Nucleus accumbens (tissue), 56 donors: ENCODE results near the gene PCSK1.
"Not testable (repeated sequence)": the region's sequence is repeated elsewhere in the genome, so short reads cannot be mapped to it uniquely, and the experiment has no call there.

Source experiments
- DNase-seq, 56 donors: peaks; one replicate each; lab custom pipeline; 2025; lab: John Stamatoyannopoulos, UW

PCSK1 gene

GRCh38 chr5:96377597-96377996 is 55.5 kb downstream of the PCSK1 start:
- no peak for DNase-seq

- no peak for DNase-seq
These were observed 55.9 kb downstream of the PCSK1 start for GRCh38 chr5:96377167-96377566.

DNA sequence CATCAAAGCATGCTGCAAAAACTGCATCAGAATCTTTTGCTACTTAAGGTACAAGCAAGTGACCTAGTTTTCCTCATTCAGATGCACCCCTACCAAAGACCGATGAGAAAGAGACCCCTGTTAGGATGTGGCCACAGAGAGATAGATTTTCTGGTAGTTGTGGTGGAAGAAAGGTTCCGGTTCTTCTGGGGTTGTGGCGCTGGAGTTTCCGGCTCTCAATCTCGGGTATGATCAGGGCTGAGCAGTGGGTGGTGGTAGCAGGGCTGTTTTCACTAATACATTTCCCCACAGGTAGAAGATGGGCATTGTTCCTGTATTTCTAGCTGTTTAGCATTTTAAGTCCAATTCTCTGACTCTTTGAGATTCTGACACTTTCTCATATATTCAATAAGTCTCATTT is 58.4 kb downstream of the PCSK1 start:
- no peak for DNase-seq

DNA sequence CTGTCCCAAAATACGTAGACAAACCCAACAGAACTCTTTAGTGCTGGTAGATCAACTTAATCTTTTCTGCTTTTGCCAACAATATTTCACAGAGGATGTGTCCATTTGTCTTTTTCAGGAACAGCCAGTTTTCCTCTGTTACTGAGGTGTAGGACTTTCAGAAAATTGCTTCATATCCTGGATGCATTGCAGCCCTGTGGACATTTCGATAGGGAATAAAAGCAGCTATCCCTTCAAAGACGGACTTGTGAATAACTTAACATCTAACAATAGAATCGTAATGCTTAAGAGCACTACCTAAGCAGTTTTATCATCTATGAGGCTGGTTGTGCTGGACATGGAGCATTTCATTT is 59.7 kb downstream of the PCSK1 start:
- DNase-seq: no peak

- no peak for DNase-seq
These were observed 60.2 kb downstream of the PCSK1 start for GRCh38 chr5:96372726-96373380.

DNA sequence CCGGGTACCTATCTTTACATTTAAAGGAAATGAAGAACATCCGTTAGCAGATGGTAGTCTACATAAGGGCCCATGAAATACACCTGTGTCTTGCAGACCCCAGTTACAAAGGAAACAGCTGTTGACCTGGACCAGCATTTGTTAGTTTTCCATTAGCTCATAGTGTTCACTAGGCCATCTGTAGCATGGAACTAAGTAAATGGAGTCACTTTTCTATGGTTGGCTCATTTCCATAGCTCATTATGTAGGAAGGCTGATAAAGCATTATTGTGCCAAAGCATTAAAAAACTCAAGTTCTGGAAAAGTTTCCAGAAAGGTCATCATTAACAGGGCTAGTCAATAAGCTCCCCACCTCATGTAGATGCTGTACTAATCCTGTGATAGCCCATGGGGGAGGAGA is 62.1 kb downstream of the PCSK1 start:
- no peak for DNase-seq

GRCh38 chr5:96367337-96367736 is 65.7 kb downstream of the PCSK1 start:
- DNase-seq: not testable (repeated sequence)

- no peak for DNase-seq
These were observed 78.8 kb downstream of the PCSK1 start for GRCh38 chr5:96354237-96354636.

- no peak for DNase-seq
These were observed 79.8 kb downstream of the PCSK1 start for GRCh38 chr5:96353220-96353619.

GRCh38 chr5:96350678-96351077 is 82.4 kb downstream of the PCSK1 start:
- no peak for DNase-seq

GRCh38 chr5:96348536-96348935 is 84.5 kb downstream of the PCSK1 start:
- DNase-seq: no peak

- DNase-seq: no peak
These were observed 85.4 kb downstream of the PCSK1 start for GRCh38 chr5:96347502-96348292.

DNA sequence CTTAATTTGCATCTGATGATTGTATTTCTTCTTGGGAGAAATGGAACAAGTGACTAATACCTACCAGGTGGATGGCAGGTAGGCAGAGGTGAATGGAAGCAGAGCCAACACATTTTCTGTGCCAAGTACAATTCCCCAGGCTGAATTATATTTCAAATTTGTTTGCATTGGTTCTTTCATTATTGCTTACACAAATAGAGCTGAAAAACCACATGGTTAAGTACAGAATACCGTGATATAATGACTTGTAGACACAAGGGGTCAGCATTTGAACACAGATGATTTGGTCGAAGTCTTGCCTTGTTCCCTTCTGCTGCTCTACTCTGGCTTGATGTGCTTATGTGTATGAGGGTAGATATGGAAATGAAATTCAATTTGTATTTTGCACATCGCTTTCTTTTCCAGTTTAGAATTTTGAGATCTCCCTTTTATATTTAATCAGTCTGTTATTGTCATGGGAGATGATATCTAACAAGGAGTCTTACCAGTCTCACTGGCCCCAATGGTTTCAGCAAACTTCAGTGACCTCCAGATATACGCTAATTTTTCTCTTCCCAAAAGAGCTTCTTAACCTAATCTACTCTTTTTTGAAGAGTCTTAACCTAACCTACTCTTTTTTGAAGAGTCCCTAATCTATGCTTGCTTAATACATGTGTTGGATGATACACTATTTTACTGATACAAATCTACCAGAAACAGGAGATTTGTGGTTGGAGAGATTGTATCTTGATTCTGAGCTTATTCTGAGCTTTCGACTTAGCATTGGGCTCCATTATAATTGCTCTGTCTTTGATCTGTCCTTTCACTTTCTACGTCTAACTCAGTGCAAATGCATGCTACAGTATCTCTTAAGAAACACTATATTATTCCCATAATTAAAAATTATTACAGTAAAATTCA is 88.1 kb downstream of the PCSK1 start:
- DNase-seq: peak in 7 of 56 donors; percentile 2 to 36 (median 18)

GRCh38 chr5:96343094-96343493 is 90.0 kb downstream of the PCSK1 start:
- no peak for DNase-seq

DNA sequence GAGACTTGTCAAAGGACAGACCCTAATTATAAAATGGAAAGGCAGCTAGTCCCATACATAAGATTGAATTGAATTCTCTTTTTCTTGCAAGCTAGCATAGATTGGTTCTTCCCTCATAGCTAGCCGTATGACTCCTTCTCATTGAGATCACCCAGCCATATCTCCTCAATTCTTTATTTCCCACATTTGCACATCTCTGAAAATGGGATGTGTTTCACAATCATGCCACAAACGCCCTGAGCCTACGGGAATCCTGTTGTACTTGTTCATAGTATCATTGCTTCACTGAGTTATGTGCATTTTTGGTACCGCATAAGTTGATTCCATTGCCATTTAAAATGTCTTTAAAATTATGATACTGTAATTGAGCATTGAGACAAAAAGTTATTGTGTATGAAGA is 90.5 kb downstream of the PCSK1 start:
- DNase-seq: no peak
